NT2/D1 (cell line): ENCODE data around the gene RPL19.

ENCODE experiments used
- SUZ12 ChIP-seq: IDR thresholded peaks from 2 replicates; pipeline ENCODE4 v1.6.1; 2011; ENCODE audit not compliant: insufficient read length, insufficient read depth; ENCODE audit errors: extremely low read depth
- YY1 ChIP-seq: IDR thresholded peaks from 2 replicates; pipeline ENCODE4 v1.6.1; 2011; ENCODE audit not compliant: insufficient read length, insufficient read depth
- ZNF274 ChIP-seq: IDR thresholded peaks from 2 replicates; pipeline ENCODE4 v1.6.1; 2011; ENCODE audit warnings: mild to moderate bottlenecking, low read depth, low read length

GRCh38 chr17:39239640-39240314, 39.7 kb downstream of the RPL19 start:
- TF ChIP-seq SUZ12: no peak
- no peak for TF ChIP-seq ZNF274
- TF ChIP-seq YY1: no peak
